HG03159 (cell line): ENCODE measurements around the gene HOXD9.

Experiments used
- ATAC-seq: cut with Tn5 transposase; IDR thresholded peaks from one replicate; pipeline ENCODE4 v1.9.1; 2021; ENCODE audit warnings: mild to moderate bottlenecking, moderate library complexity; ENCODE audit not compliant: unreplicated experiment

HOXD9 gene

GRCh38 chr2:176164201-176164600 is 41.7 kb downstream of the HOXD9 start:
- no peak for ATAC-seq

DNA sequence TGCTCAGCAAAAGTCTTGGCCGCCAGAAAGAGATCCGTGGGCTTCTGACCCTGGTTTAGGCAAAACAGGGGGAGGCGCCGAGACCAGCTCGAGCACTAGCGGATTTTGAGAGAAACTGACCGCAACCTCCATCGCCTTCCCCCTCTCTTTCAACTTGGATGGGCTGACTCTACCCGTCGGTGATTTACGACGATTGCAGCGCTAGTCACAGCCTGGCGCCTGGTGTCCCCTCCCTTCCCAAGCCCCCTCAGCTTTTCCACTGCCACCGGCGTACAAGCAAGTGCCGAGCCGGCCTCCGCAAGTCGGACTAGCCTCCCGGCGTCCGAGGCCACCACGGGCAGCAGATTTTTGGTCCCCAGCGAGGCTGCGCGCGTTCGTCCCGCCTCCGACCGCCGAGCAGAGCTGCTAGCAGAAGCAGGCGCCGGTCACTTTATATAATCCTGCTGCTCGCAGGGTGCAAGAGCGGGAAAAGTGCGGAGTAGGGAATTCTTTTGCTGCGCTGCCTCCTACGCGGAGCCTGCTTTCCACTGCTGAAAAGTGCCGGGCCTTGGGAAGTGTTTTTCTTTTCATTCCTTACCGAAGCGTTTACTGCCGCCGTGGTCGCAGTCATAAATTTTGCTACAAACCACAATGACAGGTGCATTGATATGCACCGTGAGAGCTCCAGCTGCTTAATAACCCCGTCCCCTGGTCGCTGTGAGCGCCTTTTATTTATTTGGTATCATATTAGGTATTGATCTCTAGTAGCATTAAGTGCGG is 42.3 kb downstream of the HOXD9 start:
- no peak for ATAC-seq

- no peak for ATAC-seq
Observed at GRCh38 chr2:176165370-176166050, 43.0 kb downstream of the HOXD9 start.

DNA sequence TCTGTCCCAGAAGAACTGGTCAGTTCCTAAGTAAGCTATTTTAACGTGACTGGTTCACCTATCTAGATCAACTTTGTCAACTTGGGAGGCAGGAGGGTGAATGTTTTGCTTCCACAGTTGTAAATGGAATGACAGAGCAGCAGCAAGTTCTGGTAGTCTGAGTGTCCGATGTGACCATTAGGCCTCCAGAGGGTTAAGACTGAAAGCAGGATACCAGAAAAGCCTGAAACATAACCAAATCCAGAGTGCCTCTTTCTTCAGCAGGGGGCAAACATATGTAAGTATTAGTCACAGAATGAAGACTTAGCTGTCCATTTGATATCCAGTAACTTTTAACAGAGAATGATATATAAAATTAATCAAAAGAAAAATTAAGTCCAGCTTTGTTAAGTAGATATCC is 43.8 kb downstream of the HOXD9 start:
- no peak for ATAC-seq

- ATAC-seq: no peak
Observed at GRCh38 chr2:176167398-176167797, 44.9 kb downstream of the HOXD9 start.

DNA sequence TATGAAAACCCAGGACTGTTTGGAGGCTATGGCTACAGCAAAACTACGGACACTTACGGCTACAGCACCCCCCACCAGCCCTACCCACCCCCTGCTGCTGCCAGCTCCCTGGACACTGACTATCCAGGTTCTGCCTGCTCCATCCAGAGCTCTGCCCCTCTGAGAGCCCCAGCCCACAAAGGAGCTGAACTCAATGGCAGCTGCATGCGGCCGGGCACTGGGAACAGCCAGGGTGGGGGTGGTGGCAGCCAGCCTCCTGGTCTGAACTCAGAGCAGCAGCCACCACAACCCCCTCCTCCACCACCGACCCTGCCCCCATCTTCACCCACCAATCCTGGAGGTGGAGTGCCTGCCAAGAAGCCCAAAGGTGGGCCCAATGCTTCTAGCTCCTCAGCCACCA is 46.7 kb downstream of the HOXD9 start:
- ATAC-seq: no peak

- no peak for ATAC-seq
Observed at GRCh38 chr2:176169711-176170110, 47.2 kb downstream of the HOXD9 start.

DNA sequence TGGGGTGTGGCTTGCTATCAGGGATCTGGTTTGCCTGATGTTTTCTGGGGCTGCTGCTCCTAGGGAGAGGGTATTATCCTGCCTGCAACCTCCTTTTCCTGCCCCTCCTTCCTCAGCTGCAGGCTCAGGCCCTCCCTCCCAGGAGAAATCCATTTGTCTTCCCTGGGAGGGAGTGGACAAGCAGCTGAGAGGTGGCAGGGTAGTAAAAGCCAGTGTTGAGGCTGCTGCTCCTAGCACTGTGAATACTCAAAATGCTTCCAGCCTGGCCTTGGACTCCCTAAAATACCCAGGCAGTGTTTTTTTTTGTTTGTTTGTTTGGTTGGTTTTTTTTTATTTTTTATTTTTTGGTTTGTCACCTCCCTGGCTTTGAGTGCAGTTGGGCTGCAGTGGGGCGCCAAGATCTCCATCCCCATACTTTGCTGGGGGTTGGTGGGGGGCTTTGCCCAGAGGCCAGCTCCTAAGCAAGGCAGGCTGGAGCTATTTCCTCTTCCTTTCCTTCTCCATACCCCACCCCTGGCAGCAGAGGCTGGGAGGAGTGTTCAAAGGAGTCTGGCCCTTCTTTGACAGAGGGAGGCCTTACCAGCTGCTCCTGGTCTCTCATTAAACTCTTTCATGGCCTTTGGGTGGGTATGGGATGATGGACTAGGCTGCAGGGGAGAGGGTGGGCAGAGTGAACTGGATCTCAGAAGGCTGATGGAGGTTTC is 48.2 kb downstream of the HOXD9 start:
- no peak for ATAC-seq

- no peak for ATAC-seq
Observed at GRCh38 chr2:176171351-176172006, 49.0 kb downstream of the HOXD9 start.

GRCh38 chr2:176172007-176172894 is 49.7 kb downstream of the HOXD9 start:
- ATAC-seq: no peak

GRCh38 chr2:176172895-176173566 is 50.5 kb downstream of the HOXD9 start:
- ATAC-seq: no peak

DNA sequence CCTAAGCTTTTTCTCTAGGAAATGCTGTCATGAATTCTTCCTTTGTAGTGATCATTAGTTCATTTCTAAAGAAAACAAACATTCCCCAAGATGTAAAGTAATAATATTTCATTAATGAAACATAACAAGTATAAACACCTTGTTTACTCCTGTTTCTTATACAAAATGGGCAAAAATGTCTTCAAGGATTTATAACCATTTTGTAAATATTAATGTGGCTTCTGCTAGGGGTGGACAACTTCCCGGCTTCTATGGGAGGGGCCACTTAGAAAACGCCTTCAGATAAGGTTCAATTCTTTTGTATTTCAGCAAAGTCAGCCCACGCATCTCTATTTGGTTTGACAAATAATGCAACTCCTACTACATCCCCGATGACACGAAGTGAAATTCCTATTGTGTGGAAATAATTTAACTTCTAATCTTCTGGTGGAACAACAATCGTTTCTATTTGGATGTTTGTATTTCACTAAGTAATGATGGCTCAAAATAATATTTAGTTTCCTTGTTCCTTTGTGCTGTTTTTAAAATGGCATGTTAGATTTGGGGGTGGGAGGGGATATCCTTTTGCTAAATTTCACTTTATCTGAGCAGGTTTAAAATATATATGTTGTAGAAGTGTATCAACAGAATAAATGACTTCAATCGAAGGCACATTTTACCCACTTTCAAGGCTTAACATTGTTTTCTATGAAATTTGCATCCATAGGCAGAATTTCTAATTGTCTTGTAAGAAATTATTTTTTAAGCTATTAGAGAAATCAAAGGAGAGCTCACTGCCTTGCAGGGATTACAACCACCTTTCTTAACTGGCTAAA is 51.3 kb downstream of the HOXD9 start:
- no peak for ATAC-seq

- no peak for ATAC-seq
Observed at GRCh38 chr2:176174382-176174823, 51.9 kb downstream of the HOXD9 start.
